SKM-1 treated with dmso at 0.1 percent for 144 hours (cell line): ENCODE measurements around the gene RPL5.

Experiments used
- DNase-seq: peaks from one replicate; lab custom pipeline; 2025; ENCODE audit not compliant: unreplicated experiment; lab: John Stamatoyannopoulos, UW

Gene RPL5

DNA sequence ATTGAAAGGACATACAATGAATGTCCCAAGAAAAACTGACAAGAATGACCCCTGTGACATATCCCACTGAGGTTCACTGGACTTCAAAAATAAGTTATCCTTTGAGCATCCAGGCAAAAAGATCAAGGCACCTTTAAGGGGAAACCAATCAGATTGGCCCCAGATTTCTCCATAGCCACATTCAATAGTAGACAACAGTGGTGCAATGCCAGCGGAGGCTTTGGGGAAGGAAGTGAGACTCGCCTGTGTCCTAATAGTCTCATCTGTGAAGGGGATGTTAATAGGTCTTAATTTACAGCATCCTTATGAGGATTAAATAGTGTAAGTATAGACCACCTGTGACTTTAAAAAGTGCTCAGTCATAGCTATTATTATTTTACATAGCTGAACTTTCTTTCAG, 21.5 kb downstream of the RPL5 start:
- peak; percentile 73 for DNase-seq

DNA sequence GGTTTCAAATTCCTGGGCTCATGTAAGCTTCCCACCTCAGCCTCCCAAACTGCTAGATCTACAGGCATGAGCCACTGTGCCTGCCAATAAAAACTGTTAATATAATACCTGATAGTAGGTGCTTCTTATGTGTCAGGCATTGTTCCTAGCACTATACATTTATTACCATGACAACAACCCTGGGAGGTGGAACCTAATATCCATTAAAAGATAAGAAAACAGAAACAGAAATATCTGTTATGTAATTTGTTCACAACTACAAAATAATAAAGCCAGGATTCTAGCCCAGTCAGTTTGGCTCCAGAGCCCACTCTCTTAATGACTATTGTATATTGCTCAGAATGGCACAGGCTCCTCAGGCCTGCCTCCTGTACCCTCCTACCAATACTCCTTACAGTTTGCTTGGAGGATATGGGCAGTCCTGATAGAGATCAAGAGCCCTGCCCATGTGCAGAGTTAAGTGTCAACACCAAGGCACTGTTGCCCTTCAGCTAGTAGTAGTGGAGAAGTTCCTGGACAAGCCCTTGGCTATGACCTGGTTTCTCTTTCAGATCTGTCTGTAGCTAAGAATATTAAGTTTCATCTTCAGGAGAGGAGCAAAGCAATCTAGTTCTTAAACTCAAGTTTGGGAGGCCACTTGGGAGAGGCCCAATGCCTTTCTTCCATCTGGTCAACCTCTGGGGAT, 22.4 kb downstream of the RPL5 start:
- no peak for DNase-seq

DNA sequence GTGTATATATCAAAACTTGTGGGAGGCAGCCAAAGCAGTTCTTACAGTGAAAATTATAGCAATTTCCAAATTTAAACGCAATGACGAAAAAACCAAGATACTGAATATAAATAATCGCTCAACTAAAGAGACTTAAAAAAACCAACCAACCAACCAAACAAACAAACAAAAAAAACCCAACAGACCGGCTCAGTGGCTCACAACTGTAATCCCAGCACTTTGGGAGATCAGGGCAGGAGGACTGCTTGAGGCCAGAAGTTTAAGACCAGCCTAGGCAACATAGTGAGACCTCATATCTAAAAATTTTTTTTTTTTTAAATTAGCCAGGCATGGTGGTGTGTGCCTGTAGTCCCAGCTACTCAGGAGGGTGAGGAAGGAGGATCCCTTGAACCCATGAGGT, 23.4 kb downstream of the RPL5 start:
- no peak for DNase-seq

DNA sequence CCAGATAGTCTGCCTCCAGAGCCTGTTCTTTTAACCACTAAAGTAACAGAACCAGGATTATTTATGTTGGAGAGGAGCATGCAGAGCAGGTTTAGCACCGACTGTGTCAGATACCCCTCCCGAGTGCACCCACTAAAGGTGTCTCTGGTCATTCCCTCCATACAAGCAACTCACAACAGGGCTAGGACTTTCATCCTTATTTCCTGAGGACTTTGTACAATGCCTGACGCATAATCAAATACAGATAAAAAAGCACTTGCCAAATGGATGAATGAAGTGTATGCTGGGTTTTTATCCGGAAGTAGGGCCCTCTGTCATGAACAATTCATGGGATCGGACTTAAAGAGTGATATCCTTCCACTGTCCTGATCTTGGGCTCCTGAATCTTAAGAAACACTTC, 26.0 kb downstream of the RPL5 start:
- DNase-seq = no peak

DNA sequence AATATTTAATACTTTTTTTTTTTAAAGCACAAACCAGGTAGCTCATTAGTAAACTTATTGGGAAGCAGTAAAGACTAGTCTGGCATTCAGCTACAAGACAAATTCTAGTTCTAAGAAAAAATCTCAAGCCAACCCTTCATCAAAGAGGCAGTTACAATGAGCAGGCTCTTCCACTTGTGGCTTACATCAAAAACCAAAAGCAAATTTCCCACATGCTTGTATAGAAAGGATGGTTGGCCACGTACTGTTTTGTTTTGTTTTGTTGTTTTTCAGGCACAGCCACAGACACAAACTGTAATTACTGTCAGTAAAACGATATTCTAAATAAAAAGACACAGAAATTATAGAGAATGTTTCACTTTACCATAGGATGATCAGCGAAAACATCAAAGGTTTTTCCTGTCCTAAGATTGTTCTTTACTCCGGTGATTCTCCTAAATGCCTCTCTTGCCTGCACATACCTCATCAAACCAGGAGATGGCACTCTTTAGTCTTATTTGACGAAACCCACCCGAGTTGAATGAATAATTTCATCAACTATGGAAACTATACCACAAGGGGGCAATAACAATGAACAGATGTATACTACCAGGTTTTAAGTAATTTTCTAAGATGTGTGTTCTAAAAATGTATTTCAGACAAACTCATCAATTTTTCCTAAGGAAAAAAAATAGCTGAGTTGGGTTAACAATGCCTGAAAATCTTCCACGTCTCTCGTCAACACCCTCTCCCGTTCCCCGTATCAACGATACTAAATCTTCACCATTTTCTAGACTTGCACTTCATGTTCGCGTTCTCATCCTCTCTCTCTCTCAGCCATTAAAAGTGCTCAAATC, 26.9 kb downstream of the RPL5 start:
- DNase-seq = peak; percentile 66

DNA sequence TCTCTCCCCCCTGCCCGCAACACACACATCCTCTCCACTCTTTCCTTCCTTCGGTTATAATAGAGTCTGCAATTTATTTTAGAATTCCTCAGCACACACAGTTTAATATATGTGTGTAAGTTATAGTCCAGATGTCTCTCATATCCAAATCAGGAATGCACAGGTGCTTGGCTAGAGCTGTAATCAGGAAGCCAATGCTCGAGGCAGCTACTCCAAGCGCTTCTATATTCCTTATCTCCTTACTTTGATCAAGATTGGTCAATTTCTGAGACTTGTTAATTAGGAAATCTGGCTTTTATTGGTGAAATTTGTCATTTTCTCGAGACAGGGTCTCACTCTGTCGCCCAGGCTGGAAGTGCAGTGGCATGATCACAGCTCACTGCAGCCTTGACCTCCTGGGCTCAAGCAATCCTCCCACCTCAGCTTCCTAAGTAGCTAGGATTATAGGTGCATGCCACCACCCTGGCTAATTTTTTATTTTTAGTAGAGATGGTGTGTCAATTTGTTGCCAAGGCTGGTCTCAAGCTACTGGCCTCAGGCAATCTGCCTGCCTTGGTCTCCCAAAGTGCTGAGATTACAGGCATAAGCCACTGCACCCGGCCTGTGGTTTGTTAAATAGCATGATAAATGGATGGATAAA, 27.7 kb downstream of the RPL5 start:
- DNase-seq = no peak

DNA sequence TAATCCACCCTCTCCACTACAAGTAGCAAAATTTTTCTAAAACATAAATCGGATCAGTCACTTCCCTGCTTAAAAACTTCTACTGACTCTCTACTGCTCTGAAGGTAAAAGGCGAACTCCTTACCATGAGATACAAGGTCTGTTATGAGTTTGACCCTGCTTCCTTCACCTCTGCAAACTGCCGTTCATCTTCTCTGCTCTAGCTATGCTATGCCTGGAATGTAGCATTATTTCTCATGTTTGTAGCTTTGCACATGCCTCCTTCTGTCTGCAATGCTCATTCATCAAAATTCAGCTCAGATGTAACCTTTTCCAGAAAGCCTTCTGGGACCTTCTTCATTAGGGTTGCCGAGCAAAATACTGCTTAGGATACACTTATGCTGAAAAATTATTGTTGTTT, 30.8 kb downstream of the RPL5 start:
- DNase-seq = no peak

DNA sequence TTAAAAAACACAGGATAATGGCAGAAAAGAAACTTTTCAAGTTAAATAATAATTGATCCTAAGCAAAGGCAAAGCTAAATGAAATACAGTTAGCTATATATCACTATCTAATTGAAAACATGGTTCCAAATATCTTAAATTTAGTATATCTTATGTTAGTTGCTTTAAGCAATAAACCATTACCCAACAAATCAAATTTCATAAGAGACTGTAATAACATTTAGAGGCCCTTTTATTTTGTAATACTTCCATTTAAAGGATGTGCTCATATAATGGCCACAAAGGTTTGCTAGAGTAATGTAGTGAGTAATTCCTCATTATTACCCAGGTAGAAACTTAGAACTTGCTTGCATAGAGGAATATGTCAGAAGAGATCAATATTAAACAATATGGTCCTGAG, 32.3 kb downstream of the RPL5 start:
- no peak for DNase-seq

DNA sequence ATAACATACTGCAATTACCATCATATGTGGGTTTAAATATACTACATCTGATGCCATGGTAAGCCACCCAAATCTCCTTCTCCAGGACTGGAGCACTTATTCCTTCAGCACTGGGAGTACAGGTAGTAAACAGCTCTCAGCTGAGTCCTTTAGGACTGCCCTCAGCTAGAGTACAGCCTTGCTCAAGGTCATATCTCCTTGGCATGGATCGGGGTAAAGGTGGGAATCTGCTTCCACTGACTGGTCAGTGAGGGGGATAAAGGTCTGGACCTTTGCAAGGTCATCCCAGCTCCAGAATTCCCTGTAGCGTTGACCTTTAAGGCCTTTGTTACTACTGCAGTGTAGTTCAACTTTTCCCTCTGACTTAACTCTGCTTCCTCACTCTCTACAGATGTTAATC, 38.8 kb downstream of the RPL5 start:
- DNase-seq = no peak

DNA sequence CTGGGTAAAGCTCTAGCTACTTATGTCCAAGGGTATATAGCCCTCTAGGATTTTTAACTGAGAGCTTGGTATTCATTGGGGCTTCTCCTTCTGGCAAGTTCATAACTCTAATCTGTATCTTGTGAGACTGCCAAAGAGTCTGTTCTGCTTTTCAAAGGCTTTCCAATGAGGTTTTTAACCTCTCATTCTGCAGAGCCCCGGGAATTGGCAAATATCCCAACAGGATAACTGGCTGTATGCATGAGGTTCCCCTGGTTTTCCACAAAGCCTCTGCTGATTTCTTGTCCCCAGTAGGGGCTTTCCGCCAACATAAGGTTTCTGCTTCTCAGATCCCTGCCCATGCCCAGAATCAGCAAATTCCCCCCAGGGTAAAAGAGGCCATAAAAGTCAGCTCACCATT, 40.9 kb downstream of the RPL5 start:
- no peak for DNase-seq

DNA sequence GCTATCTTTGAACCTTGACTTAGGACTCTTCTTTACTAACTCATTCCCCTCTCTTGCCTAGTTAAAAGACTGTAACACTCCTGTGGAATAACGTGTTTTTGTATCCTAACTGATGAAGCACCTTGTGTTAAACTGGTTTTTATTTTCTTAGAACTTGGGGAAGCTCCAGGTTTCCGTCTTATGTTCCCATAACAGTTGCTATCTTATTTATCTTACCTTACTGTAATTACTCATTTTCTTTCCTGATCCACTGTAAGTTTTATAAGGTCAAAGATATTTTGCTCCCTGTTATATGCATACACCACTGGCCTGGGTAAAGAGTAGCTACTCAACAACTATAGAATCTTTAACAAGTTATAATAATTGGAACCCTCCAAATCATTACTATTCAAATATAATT, 43.1 kb downstream of the RPL5 start:
- no peak for DNase-seq

DNA sequence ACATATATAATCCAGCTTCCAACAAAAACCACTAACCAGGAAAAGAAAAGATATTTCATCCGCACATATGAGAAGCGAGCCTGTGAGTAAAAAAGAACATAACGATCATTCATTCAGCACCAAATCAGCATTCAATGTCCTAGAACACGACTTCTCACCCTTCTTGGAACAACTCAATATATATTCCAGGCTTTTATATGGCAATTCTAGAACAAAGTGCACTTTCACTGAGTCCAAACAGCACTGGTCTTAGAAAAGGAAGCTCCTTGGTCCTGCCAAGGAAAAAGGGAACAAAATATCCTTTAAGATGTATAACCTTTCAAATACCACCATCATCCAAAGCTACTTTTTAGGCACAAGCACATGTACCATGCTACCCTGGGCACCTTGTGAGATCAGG, 44.5 kb downstream of the RPL5 start:
- DNase-seq = no peak

DNA sequence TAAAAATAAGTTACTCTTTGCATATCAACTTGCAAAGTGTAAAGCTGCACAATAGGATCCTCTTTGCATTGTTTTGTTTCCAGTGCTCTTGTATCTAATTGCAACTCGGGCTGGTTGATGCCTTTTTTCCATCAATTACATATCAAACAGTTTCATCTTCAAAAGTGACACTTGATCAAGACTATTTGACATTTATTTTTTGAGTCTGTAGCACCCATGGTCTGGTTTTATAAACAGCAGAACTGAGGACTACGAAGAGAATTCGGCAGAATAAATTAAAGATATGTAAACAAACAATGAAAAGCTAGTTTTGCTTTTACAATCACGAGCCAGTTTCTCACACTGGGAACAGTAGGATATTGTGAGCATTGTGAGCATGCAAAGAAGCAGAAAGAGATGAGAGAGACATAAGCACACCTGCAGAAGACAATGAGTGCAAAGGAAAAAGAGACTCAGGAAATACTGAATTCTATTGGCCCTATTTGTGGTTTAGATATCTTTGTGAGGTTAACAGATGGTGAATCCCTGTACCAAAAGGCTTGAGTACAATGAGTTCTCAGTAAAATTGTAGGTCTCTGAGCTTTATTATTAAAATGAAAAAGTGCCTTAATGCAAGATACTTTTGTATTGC, 45.4 kb downstream of the RPL5 start:
- no peak for DNase-seq

DNA sequence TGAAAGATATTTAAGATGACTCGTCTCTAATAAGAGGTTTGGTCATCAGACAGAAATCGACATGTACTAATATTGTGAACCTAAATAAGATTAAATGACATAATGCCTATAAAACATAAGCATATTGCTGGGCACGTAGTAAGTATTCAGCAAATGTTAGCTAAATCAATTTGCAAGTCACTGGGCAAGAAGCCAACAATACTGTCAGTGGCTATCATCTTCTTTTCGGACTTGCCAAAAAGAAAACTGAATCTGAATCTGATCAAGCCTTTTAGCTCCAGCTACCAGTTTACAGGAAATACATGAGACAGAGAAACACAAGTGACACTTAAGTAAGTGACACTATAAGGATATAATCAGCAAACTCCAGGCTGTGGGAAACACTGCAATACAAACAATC, 46.0 kb downstream of the RPL5 start:
- DNase-seq = no peak

DNA sequence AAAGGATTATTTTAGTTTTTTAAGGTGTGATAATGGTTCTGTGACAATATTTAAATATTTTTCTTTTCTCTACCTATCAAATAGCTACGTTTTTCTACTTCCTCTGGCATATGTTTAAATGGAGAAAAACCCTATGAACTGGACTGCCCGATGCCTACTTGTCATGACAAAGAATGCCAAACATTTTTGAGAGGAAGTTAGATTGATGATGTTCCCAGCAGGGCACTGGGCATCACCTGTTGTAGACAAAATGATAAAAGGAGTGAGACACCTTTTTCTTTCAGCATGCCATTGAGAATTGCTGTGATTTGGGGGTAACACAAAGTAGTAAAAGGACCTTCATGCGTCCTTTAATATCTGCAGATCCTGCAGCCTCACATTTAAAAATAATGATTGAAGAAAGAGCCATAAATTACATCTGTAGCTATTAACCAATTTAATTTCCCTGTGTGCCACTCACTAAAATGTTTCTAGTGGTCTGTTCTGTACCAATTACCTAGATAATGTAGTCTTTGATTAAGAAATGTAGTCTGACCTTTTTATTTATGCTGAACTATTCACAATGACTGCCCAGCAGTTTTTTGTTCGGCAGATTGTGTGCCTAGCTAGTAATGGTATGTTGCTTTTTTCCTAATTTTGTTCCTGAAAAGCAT, 47.6 kb downstream of the RPL5 start:
- no peak for DNase-seq

DNA sequence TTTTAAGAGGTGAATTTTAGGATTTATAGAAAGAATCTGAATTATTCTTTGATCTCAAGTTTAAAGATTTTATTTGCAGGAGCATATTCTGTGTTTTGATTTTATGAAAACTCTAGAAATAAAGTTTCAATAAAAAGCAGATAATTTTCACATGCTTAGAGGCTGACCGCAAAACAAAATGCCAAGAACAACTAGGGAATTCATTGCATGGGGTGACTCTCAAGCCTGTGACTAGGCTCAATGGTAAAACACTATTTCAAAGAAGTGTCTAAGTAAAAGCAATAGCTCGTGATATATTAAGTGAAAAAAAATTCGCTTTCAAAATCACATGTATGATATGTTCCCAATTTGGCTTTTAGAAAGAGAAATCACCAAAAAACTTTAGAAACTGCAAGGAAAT, 49.6 kb downstream of the RPL5 start:
- no peak for DNase-seq

DNA sequence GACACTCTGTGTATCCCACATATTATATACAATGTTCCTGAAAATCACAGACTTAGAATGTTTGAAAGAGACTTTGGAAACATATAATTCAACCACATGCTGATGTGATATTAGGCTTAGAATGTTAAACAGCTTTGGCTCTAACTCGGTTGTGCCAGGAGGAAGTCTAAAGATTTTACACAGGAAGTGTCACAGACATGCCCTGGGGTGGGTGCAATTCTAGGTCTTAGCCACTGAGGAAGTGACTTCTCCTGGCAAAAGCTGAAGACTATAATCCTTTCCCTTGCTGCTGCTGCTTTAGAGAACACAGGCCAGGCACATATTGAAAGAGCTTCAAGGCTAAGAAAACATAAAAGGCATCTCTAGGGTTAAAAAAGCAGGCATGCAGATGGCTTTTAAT, 51.0 kb downstream of the RPL5 start:
- DNase-seq = peak; percentile 55

DNA sequence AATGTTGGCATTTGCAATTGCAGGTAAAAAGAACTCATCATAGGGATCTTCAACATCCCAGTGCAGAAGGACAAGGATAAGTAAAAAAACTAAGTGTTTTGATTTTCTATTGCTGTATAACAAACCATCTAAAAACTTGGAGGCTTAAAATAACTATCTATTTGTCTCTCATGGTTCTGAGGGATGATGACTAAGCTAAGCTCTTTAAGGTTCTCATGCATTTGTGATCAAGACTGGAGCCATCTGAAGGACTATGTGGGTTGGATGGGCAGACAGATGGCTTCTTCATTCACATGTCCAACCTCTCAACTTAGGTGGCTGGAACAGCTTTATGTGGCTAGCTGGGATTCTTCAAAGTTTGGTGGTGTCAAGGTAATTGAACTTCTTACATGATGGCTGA, 51.5 kb downstream of the RPL5 start:
- no peak for DNase-seq

DNA sequence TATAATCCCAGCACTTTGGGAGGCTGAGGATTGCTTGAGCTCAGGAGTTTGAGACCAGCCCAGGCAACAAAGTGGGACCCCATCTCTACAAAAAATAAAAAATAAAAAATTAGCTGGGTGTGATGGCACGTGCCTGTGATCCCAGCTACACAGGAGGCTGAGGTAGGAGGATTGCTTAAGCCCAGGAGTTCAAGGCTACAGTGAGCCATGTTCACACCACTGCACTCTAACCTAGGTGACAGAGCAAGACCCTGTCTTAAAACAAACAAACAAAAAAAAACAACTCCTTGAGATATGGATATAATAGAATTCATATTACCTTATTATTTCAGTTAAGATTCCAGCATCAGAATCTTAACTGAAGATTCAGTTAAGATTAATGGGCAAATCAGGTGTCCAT, 52.4 kb downstream of the RPL5 start:
- DNase-seq = no peak

DNA sequence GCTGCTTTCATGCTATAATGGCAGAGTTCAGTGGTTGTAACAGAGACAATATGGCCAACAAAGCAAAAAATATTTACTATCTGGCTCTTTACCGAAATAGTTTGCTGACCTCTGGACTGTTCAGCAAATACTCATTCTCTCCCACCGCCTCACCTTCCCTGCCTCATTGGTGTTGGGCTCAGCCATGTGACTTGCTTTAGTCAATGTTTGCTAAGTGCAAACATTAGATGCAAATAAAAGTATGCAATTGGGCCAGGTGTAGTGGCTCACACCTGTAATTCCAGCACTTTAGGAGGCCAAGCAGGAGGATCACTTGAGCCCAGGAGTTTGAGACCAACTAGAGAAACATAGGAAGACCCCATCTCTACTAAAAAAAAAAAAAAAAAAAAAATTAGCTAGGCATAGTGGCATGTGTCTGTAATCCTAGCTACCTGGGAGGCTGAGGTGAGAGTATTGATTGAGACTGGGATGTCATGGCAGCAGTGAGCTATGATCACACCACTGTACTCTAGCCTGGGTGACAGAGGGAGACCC, 55.1 kb downstream of the RPL5 start:
- DNase-seq = no peak

DNA sequence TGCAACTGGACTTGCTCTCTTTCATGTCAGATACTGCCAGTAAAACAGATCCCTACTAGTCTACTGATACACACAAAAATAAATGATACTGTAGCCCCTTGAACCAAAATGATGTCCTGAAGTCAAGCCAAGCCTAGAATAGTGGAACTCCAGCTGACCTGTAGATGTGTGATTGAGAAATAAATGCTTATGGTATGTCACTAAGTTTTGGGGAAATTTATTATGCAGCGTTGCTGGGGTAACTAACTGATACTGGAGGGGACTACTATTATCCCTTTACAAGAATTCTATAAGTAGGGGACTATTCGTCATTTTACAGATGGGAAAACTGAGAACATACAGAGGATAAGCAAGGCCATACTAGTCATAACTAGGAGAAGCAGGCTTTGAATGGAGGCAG, 55.6 kb downstream of the RPL5 start:
- no peak for DNase-seq
